CD4-positive, alpha-beta T cell (primary cell): ENCODE data around the gene CDKAL1. TPM values are rescaled to one million over a fixed set of nuclear protein-coding genes. Genes with fewer than 3 reads are reported as not detected.

Experiments used
- ATAC-seq: fragments of 200-7000 bp; cut with Tn5 transposase; one replicate; pipeline ENCODE4 v1.10.0; 2022; ENCODE audit warnings: mild to moderate bottlenecking; ENCODE audit not compliant: poor library complexity
- CTCF ChIA-PET: fragments of 350-600 bp; sonication (Branson Sonifier 250); formaldehyde crosslinking; loops from one replicate; lab custom pipeline; 2021; ENCODE audit warnings: antibody characterized with exemption, inconsistent platforms; lab: Charles Lee
- POLR2A ChIA-PET: fragments of 350-600 bp; sonication (Branson Sonifier 250); formaldehyde crosslinking; loops from one replicate; lab custom pipeline; 2021; ENCODE audit warnings: antibody characterized with exemption, inconsistent platforms; lab: Charles Lee
- DNase-seq, 14 experiments: peaks; one replicate each; pipeline ENCODE4 v3.0.0-alpha.2; 2013 to 2020; ENCODE audit warnings: mixed read lengths in 2 of 14
- H3K27ac ChIP-seq, 2 donors: one replicate each; pipeline versions ENCODE4 v1.5.1 to v1.7.0; 2013; ENCODE audit warnings: low read length in 2 of 2, low read depth in 1 of 2, mild to moderate bottlenecking in 1 of 2
- H3K27me3 ChIP-seq, 2 experiments: 1 replicate in 1 of 2; 2 replicates in 1 of 2; pipeline versions ENCODE4 v1.6.1 to v1.7.0; 2013; ENCODE audit warnings: low read length in 2 of 2, control low read depth in 1 of 2, mild to moderate bottlenecking in 1 of 2, moderate library complexity in 1 of 2; ENCODE audit not compliant: insufficient read depth in 2 of 2, control insufficient read depth in 1 of 2
- H3K36me3 ChIP-seq: one replicate; pipeline ENCODE4 v1.6.1; 2013; ENCODE audit warnings: low read length, control low read depth; ENCODE audit not compliant: insufficient read depth
- H3K4me1 ChIP-seq: one replicate; pipeline ENCODE4 v1.6.1; 2013; ENCODE audit warnings: low read length, control low read depth; ENCODE audit not compliant: insufficient read depth
- H3K4me3 ChIP-seq: one replicate; pipeline ENCODE4 v1.5.1; 2013; ENCODE audit warnings: mild to moderate bottlenecking, low read length, moderate library complexity
- H3K9me3 ChIP-seq, 2 experiments: 1 replicate in 1 of 2; 2 replicates in 1 of 2; pipeline versions ENCODE4 v1.6.1 to v1.7.0; 2013; ENCODE audit warnings: low read length in 2 of 2, mild to moderate bottlenecking in 2 of 2, control low read depth in 1 of 2, moderate library complexity in 1 of 2; ENCODE audit not compliant: control insufficient read depth in 1 of 2, insufficient read depth in 1 of 2
- H3K27ac Mint-ChIP-seq: one replicate; pipeline ENCODE4 v1.8.0; 2020; ENCODE audit warnings: mixed read lengths
- H3K27me3 Mint-ChIP-seq: one replicate; pipeline ENCODE4 v1.8.0; 2021; ENCODE audit warnings: mixed read lengths
- H3K36me3 Mint-ChIP-seq: one replicate; pipeline ENCODE4 v1.8.0; 2021; ENCODE audit warnings: low read depth, mixed read lengths
- H3K4me1 Mint-ChIP-seq: one replicate; pipeline ENCODE4 v1.8.0; 2021; ENCODE audit warnings: low read depth, mixed read lengths
- H3K4me3 Mint-ChIP-seq: one replicate; pipeline ENCODE4 v1.8.0; 2020; ENCODE audit warnings: mild to moderate bottlenecking, mixed read lengths
- H3K9me3 Mint-ChIP-seq: one replicate; pipeline ENCODE4 v1.8.0; 2020; ENCODE audit warnings: mixed read lengths
- CTCF ChIP-seq: fragments of 200-600 bp; IDR thresholded peaks from one replicate; pipeline ENCODE4 v1.8.0; 2022; ENCODE audit warnings: antibody characterized with exemption, mild to moderate bottlenecking
- intact Hi-C, 2 experiments: fragments of 100-400 bp; cut with DNase I in 1 of 2; cut with micrococcal nuclease in 1 of 2; formaldehyde crosslinking; loops; one replicate each; pipeline versions ENCODE4 v1.15.1 to v1.9.0; 2023 to 2025; cut with DNase I, micrococcal nuclease
- total RNA-seq, 174 experiments: library from RNA in 2 of 174; stranded (reverse) in 2 of 174; gene quantifications; one replicate each; pipeline ENCODE4 v1.2.3 and lab custom pipeline; 2021 to 2026

Gene CDKAL1
- total RNA-seq, 2 experiments from 2014 or later = 21.3 to 23.9 TPM

GRCh38 chr6:21115111-21115510, 580.9 kb downstream of the CDKAL1 start:
- H3K9me3 Mint-ChIP-seq = no peaks in the 10 kb centered on the region
- H3K4me3 Mint-ChIP-seq = no peak overlapping the region
- no peak for DNase-seq
- Histone ChIP-seq H3K4me1 (no peaks in the 10 kb centered on the region), H3K27me3 (no peaks in the 10 kb centered on the region), H3K27ac (no peak overlapping the region), H3K9me3 (peaks cover 0 to 2% of the 10 kb centered on the region in 2 experiments), H3K36me3 (no peaks in the 10 kb centered on the region), H3K4me3 (no peak overlapping the region)
- no peak for ATAC-seq
- TF ChIP-seq CTCF = no peak
- peaks cover 6% of the 10 kb centered on the region for H3K36me3 Mint-ChIP-seq
- POLR2A ChIA-PET = no interaction called here
- CTCF ChIA-PET = no interaction called here
- H3K4me1 Mint-ChIP-seq = no peaks in the 10 kb centered on the region
- intact Hi-C loops = no loop called here
- H3K27ac Mint-ChIP-seq = no peak overlapping the region
- no peaks in the 10 kb centered on the region for H3K27me3 Mint-ChIP-seq

- H3K27ac Mint-ChIP-seq = no peak overlapping the region
- no peak overlapping the region for H3K4me3 Mint-ChIP-seq
- H3K36me3 Mint-ChIP-seq = peaks cover 3% of the 10 kb centered on the region
- Histone ChIP-seq H3K9me3 (peaks cover 0 to 2% of the 10 kb centered on the region in 2 experiments), H3K36me3 (no peaks in the 10 kb centered on the region), H3K4me3 (no peak overlapping the region), H3K27ac (no peak overlapping the region), H3K4me1 (no peaks in the 10 kb centered on the region), H3K27me3 (no peaks in the 10 kb centered on the region)
- TF ChIP-seq CTCF = no peak
- intact Hi-C loops = no loop called here
- H3K4me1 Mint-ChIP-seq = no peaks in the 10 kb centered on the region
- ChIA-PET POLR2A (no interaction called here), CTCF (no interaction called here)
- DNase-seq = no peak
- no peak for ATAC-seq
- H3K9me3 Mint-ChIP-seq = no peaks in the 10 kb centered on the region
- no peaks in the 10 kb centered on the region for H3K27me3 Mint-ChIP-seq
These were observed 582.5 kb downstream of the CDKAL1 start for GRCh38 chr6:21116736-21117135.

- peaks cover 3% of the 10 kb centered on the region for H3K36me3 Mint-ChIP-seq
- no peak for TF ChIP-seq CTCF
- no peaks in the 10 kb centered on the region for H3K4me1 ChIP-seq
- CTCF ChIA-PET = no interaction called here
- H3K27me3 Mint-ChIP-seq = no peaks in the 10 kb centered on the region
- H3K4me1 Mint-ChIP-seq = no peaks in the 10 kb centered on the region
- intact Hi-C loops = no loop called here
- no peak overlapping the region for H3K27ac Mint-ChIP-seq
- no peaks in the 10 kb centered on the region for H3K9me3 Mint-ChIP-seq
- DNase-seq = no peak
- H3K36me3 ChIP-seq = no peaks in the 10 kb centered on the region
- H3K27ac ChIP-seq = no peak overlapping the region
- H3K4me3 Mint-ChIP-seq = no peak overlapping the region
- H3K4me3 ChIP-seq = no peak overlapping the region
- peaks cover 0 to 2% of the 10 kb centered on the region in 2 experiments for H3K9me3 ChIP-seq
- no peak for ATAC-seq
- POLR2A ChIA-PET = no interaction called here
- H3K27me3 ChIP-seq = no peaks in the 10 kb centered on the region
These were observed 584.0 kb downstream of the CDKAL1 start for GRCh38 chr6:21118216-21118780.
